ENCODE data around the gene CBX2. TPM values are rescaled to one million over a fixed set of nuclear protein-coding genes. Genes with fewer than 3 reads are reported as not detected.
A peak's percentile ranks its signal among the peaks of the same experiment; 100 is the strongest.

Gene CBX2
- total and polyA plus RNA-seq, 3 experiments from 2014 or later: 0.10 to 2.2 (median 2.0) TPM

- H3K27ac Mint-ChIP-seq: peak overlapping the region in 2 of 8 donors; percentile 43
- Histone ChIP-seq H3K27ac (ENCODE audit: low read depth, low read length) (no peak overlapping the region), H3K9me3 (ENCODE audit: low read length) (no peaks in the 10 kb centered on the region), H3K4me3 (ENCODE audit: low read length) (no peak overlapping the region), H3K27me3 (ENCODE audit: insufficient read depth, low read length, poor library complexity, severe bottlenecking) (peaks cover 49% of the 10 kb centered on the region), H3K36me3 (ENCODE audit: insufficient read depth, low read length) (no peaks in the 10 kb centered on the region), H3K4me1 (ENCODE audit: insufficient read depth, low read length) (peaks cover 34% of the 10 kb centered on the region)
- H3K9me3 Mint-ChIP-seq: no peaks in the 10 kb centered on the region
- no peaks in the 10 kb centered on the region for H3K36me3 Mint-ChIP-seq
- DNase-seq: no peak
- peak overlapping the region; percentile 33 to 86 (median 58) for H3K4me3 Mint-ChIP-seq
- CTCF ChIA-PET: interaction anchor here (1.3 kb wide), 1 partner anchor 22 kb away, joined by 3 read pairs; no protein-coding TSS in a partner anchor
- peaks cover 39 to 40% of the 10 kb centered on the region in 2 donors for H3K27me3 Mint-ChIP-seq
- POLR2A ChIA-PET: interaction anchor here (1.8 to 2.0 kb wide), 3 partner anchors 10 to 22 kb away, joined by 7 to 17 read pairs (median 7); partner anchors contain the start of gene CBX8
- H3K4me1 Mint-ChIP-seq: peaks cover 24 to 31% (median 25%) of the 10 kb centered on the region in 3 donors
These were observed 36.4 kb downstream of the CBX2 start for GRCh38 chr17:79814127-79814973.

DNA sequence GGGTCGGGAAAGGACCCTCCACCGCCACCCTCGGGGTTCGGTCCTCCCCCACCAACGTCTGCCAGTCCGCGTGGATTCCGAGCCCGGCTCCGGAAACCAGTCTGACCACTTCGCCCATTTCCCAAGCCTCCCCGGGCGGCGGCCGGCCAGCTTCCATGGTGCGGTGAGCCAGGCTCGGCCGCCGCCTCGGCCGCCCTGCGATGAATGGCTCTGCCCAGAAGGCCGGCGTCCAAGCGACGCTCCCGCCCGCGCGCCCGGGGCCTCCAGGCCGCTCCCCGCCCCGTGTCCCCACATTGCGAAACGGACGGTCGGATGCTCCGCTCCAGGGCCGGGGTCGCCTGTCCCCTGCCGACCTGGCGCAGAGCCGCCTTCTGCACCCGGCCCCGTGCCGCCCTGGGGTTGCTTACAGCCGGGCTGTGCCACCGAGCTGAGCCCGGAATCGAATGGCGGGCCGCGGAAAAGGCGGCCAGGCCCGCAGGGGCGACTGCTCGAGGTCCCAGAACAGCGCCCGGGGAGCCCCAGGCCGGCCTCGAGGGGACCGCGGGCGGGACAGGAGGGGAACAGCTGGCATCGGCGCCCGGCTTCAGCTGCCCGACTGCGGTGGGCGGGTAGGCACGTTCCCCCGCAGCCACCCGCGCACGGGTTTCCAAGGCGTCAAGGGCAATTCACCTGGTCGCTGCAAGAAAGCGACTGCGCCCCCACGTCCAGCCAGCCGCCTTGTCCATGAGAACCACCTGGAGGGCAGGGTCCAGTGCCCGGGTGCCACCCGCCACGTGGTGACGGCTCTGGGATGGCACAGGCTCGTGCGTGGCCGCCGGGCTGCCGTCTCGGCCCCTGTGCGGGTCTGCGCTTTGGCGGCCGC, 37.3 kb downstream of the CBX2 start:
- CTCF ChIA-PET: interaction anchor here (1.3 kb wide), 1 partner anchor 21 kb away, joined by 3 read pairs; no protein-coding TSS in a partner anchor
- no peak overlapping the region for H3K27ac ChIP-seq (ENCODE audit: low read depth, low read length)
- no peaks in the 10 kb centered on the region for H3K36me3 ChIP-seq (ENCODE audit: insufficient read depth, low read length)
- Mint-ChIP-seq H3K27ac (no peak overlapping the region), H3K4me1 (peaks cover 24 to 31% (median 25%) of the 10 kb centered on the region in 3 donors), H3K9me3 (no peaks in the 10 kb centered on the region), H3K36me3 (no peaks in the 10 kb centered on the region), H3K27me3 (peaks cover 36 to 40% of the 10 kb centered on the region in 2 donors), H3K4me3 (no peak overlapping the region)
- H3K9me3 ChIP-seq (ENCODE audit: low read length): no peaks in the 10 kb centered on the region
- H3K4me3 ChIP-seq (ENCODE audit: low read length): no peak overlapping the region
- POLR2A ChIA-PET: no interaction called here
- H3K27me3 ChIP-seq (ENCODE audit: insufficient read depth, low read length, poor library complexity, severe bottlenecking): peaks cover 48% of the 10 kb centered on the region
- no peak for DNase-seq
- H3K4me1 ChIP-seq (ENCODE audit: insufficient read depth, low read length): peaks cover 34% of the 10 kb centered on the region

DNA sequence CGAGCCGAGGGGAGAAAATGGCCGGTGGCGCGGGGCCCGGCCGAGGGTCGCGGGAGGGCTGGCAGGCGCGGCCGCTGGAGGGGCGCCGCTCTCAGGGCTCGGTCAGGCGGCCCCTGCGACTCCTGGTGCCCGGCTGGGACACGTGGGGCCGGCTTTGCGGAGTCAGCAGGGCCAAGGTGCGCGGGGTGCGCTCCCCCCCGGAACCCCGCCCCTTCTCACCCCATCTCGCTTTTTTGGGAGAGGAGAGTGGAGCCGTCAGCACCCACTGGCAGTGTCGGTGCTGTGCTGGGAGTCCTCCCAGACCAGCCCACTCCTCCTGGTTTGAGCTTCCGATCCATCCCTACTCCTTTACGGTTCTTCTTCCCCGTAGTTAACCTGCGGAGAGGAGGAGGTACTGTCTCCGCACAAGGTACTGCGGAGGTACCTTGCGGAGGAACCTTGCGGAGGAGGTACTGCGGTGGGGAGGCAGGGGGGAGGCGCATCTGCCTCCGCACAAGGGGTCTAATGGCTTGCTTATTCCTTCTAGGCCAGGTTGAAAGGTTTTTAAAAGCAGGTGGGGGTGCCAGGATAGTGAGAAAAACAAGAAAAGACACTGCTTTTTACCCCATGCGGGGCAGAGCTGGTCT, 38.0 kb downstream of the CBX2 start:
- H3K27ac Mint-ChIP-seq: no peak overlapping the region
- no peak overlapping the region for H3K27ac ChIP-seq (ENCODE audit: low read depth, low read length)
- CTCF ChIA-PET: no interaction called here
- H3K4me3 ChIP-seq (ENCODE audit: low read length): no peak overlapping the region
- H3K27me3 ChIP-seq (ENCODE audit: insufficient read depth, low read length, poor library complexity, severe bottlenecking): peaks cover 45% of the 10 kb centered on the region
- no peaks in the 10 kb centered on the region for H3K9me3 ChIP-seq (ENCODE audit: low read length)
- H3K4me1 Mint-ChIP-seq: peaks cover 21 to 27% (median 21%) of the 10 kb centered on the region in 3 donors
- H3K36me3 ChIP-seq (ENCODE audit: insufficient read depth, low read length): no peaks in the 10 kb centered on the region
- POLR2A ChIA-PET: no interaction called here
- DNase-seq: no peak
- H3K27me3 Mint-ChIP-seq: peaks cover 33 to 36% of the 10 kb centered on the region in 2 donors
- H3K9me3 Mint-ChIP-seq: no peaks in the 10 kb centered on the region
- H3K4me3 Mint-ChIP-seq: peak overlapping the region in 5 of 7 donors; percentile 19 to 66 (median 37)
- no peaks in the 10 kb centered on the region for H3K36me3 Mint-ChIP-seq
- H3K4me1 ChIP-seq (ENCODE audit: insufficient read depth, low read length): peaks cover 31% of the 10 kb centered on the region

DNA sequence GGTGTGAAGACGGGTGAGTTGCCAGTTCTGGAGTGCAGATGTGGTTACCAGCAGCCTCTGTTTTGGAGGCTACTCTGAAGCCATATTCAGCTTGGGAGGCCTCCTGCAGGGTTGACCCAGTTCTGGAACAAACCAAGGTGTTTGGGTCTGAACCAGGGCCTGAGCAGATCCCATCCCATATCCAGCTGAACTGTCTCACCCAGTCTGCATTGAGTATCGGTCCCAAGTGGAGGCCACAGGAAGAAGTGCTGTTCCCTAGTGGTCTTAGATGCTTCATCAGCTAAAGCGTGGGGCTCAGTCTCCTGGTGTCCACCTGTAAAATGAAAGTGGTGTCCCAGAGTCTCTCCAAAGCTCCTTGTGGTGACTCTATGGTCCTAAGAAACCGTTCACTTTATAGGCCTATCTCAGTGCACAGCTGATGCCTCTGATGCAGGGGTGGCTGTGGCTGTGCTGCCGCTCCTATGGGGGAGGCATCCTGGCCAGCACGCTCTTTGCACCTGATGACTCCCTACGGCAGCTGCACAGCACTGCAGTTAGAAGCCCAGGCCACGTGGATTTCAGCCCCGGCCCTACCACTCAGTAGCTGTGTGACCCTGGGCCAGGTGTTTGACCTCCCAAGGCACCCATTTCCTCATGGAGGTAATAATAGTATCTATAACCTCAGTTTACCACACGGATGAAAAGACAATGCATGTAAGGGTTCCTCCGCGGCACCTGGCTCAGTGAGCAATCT, 40.2 kb downstream of the CBX2 start:
- Histone ChIP-seq H3K36me3 (ENCODE audit: insufficient read depth, low read length) (no peaks in the 10 kb centered on the region), H3K27me3 (ENCODE audit: insufficient read depth, low read length, poor library complexity, severe bottlenecking) (peaks cover 26% of the 10 kb centered on the region), H3K4me3 (ENCODE audit: low read length) (no peak overlapping the region), H3K9me3 (ENCODE audit: low read length) (no peaks in the 10 kb centered on the region), H3K27ac (ENCODE audit: low read depth, low read length) (no peak overlapping the region), H3K4me1 (ENCODE audit: insufficient read depth, low read length) (peaks cover 11% of the 10 kb centered on the region)
- DNase-seq: no peak
- POLR2A ChIA-PET: interaction anchor here (1.4 kb wide), 1 partner anchor 19 kb away, joined by 4 read pairs; no protein-coding TSS in a partner anchor
- CTCF ChIA-PET: interaction anchor here (1.0 to 4.2 kb wide), 3 partner anchors 18 to 29 kb away, joined by 3 to 15 read pairs (median 13); partner anchors contain the start of gene CBX4
- no peak overlapping the region for H3K27ac Mint-ChIP-seq
- peaks cover 23 to 25% of the 10 kb centered on the region in 2 donors for H3K27me3 Mint-ChIP-seq
- H3K9me3 Mint-ChIP-seq: no peaks in the 10 kb centered on the region
- no peaks in the 10 kb centered on the region for H3K36me3 Mint-ChIP-seq
- H3K4me1 Mint-ChIP-seq: peaks cover 6 to 12% (median 11%) of the 10 kb centered on the region in 3 donors
- peak overlapping the region in 2 of 7 donors; percentile 73 to 80 for H3K4me3 Mint-ChIP-seq

DNA sequence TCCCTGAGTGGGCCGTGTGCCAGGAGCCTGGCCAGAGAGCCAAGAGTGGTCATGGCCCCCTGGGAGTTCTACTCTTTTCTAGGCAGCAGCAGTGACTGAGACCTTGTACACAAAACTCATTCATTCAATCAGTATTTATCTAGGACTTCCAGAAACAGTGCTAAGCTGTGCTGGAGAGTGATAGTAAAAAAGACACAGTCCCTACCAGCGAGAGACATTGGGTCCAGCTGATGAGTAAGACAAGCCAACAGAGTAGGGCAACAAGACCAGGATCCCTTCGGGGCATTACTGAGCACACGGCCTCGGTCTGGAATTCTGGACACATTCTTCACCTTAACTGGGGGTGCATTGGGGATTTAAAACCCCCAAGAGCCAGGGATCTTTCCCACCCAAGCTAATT, 41.1 kb downstream of the CBX2 start:
- Histone ChIP-seq H3K27ac (ENCODE audit: low read depth, low read length) (no peak overlapping the region), H3K36me3 (ENCODE audit: insufficient read depth, low read length) (no peaks in the 10 kb centered on the region), H3K4me3 (ENCODE audit: low read length) (no peak overlapping the region), H3K9me3 (ENCODE audit: low read length) (no peaks in the 10 kb centered on the region), H3K4me1 (ENCODE audit: insufficient read depth, low read length) (peaks cover 10% of the 10 kb centered on the region), H3K27me3 (ENCODE audit: insufficient read depth, low read length, poor library complexity, severe bottlenecking) (peaks cover 26% of the 10 kb centered on the region)
- ChIA-PET CTCF (interaction anchor here (0.6 to 4.2 kb wide), 3 partner anchors 17 to 198 kb away, joined by 3 to 15 read pairs (median 13); partner anchors contain the start of gene CBX4), POLR2A (interaction anchor here (0.6 kb wide), 1 partner anchor 20 kb away, joined by 4 read pairs; the partner anchor contains the start of gene CBX4)
- H3K27ac Mint-ChIP-seq: no peak overlapping the region
- no peak overlapping the region for H3K4me3 Mint-ChIP-seq
- H3K27me3 Mint-ChIP-seq: peaks cover 26 to 27% of the 10 kb centered on the region in 2 donors
- H3K4me1 Mint-ChIP-seq: peaks cover 6 to 11% (median 10%) of the 10 kb centered on the region in 3 donors
- DNase-seq: no peak
- H3K9me3 Mint-ChIP-seq: no peaks in the 10 kb centered on the region
- H3K36me3 Mint-ChIP-seq: no peaks in the 10 kb centered on the region

GRCh38 chr17:79819534-79820276, 41.8 kb downstream of the CBX2 start:
- H3K4me1 Mint-ChIP-seq: peaks cover 0 to 5% (median 5%) of the 10 kb centered on the region in 3 donors
- no peak overlapping the region for H3K4me3 Mint-ChIP-seq
- H3K27ac Mint-ChIP-seq: peak overlapping the region in 1 of 8 donors; percentile 25
- Histone ChIP-seq H3K36me3 (ENCODE audit: insufficient read depth, low read length) (no peaks in the 10 kb centered on the region), H3K4me3 (ENCODE audit: low read length) (no peak overlapping the region), H3K27ac (ENCODE audit: low read depth, low read length) (no peak overlapping the region), H3K9me3 (ENCODE audit: low read length) (no peaks in the 10 kb centered on the region), H3K27me3 (ENCODE audit: insufficient read depth, low read length, poor library complexity, severe bottlenecking) (peaks cover 20% of the 10 kb centered on the region), H3K4me1 (ENCODE audit: insufficient read depth, low read length) (peaks cover 4% of the 10 kb centered on the region)
- DNase-seq: no peak
- H3K9me3 Mint-ChIP-seq: no peaks in the 10 kb centered on the region
- POLR2A ChIA-PET: interaction anchor here (0.8 kb wide), 1 partner anchor 19 kb away, joined by 3 read pairs; no protein-coding TSS in a partner anchor
- peaks cover 0 to 4% (median 0%) of the 10 kb centered on the region in 3 donors for H3K36me3 Mint-ChIP-seq
- peaks cover 23 to 26% of the 10 kb centered on the region in 2 donors for H3K27me3 Mint-ChIP-seq
- CTCF ChIA-PET: interaction anchor here (0.6 to 4.2 kb wide), 3 partner anchors 16 to 198 kb away, joined by 3 to 15 read pairs (median 13); partner anchors contain the start of gene CBX4
